H9 (cell line): Measurements from ENCODE around the gene GFPT1. TPM values are rescaled to one million over a fixed set of nuclear protein-coding genes. Genes with fewer than 3 reads are reported as not detected.

Experiments
- DNase-seq: peaks from one replicate; pipeline ENCODE4 v3.0.0-alpha.2; 2017
- H2AFZ ChIP-seq: one replicate; pipeline ENCODE4 v1.6.1; 2013; ENCODE audit warnings: mild to moderate bottlenecking, low read length, control low read depth, moderate library complexity
- H2AK5ac ChIP-seq: 2 replicates; pipeline ENCODE4 v1.6.1; 2013; ENCODE audit warnings: low read length, control low read depth, mixed read lengths; ENCODE audit not compliant: insufficient read length
- H2BK120ac ChIP-seq: one replicate; pipeline ENCODE4 v1.6.1; 2013; ENCODE audit warnings: low read depth, mild to moderate bottlenecking, low read length, control low read depth, inconsistent platforms; ENCODE audit not compliant: poor library complexity, severe bottlenecking
- H2BK12ac ChIP-seq: 2 replicates; pipeline ENCODE4 v1.6.1; 2013; ENCODE audit warnings: low read length, control low read depth, mixed read lengths, low read depth; ENCODE audit not compliant: insufficient read length
- H2BK15ac ChIP-seq: 2 replicates; pipeline ENCODE4 v1.6.1; 2013; ENCODE audit warnings: low read depth, low read length, control low read depth
- H2BK20ac ChIP-seq: one replicate; pipeline ENCODE4 v1.6.1; 2013; ENCODE audit warnings: low read depth, mild to moderate bottlenecking, low read length, control low read depth, inconsistent platforms; ENCODE audit not compliant: poor library complexity, severe bottlenecking
- H2BK5ac ChIP-seq: 2 replicates; pipeline ENCODE4 v1.6.1; 2013; ENCODE audit warnings: low read length, control low read depth, mixed read lengths; ENCODE audit not compliant: insufficient read length
- H3K14ac ChIP-seq: 2 replicates; pipeline ENCODE4 v1.6.1; 2013; ENCODE audit warnings: low read length, control low read depth; ENCODE audit not compliant: insufficient read depth
- H3K18ac ChIP-seq: 2 replicates; pipeline ENCODE4 v1.6.1; 2013; ENCODE audit warnings: low read depth, mild to moderate bottlenecking, mixed read lengths, low read length, control low read depth; ENCODE audit not compliant: insufficient read length
- H3K23ac ChIP-seq: 2 replicates; pipeline ENCODE4 v1.6.1; 2013; ENCODE audit warnings: low read length, control low read depth, mixed read lengths, low read depth; ENCODE audit not compliant: insufficient read length
- H3K23me2 ChIP-seq: 2 replicates; pipeline ENCODE4 v1.6.1; 2013; ENCODE audit warnings: low read depth, mild to moderate bottlenecking, mixed read lengths, low read length, control low read depth; ENCODE audit not compliant: insufficient read length, poor library complexity, severe bottlenecking
- H3K27ac ChIP-seq: 2 replicates; pipeline ENCODE4 v1.5.1; 2013; ENCODE audit warnings: low read length, control low read depth, mixed read lengths, low read depth; ENCODE audit not compliant: insufficient read length
- H3K27me3 ChIP-seq: 2 replicates; pipeline ENCODE4 v1.6.1; 2013; ENCODE audit warnings: low read length, control low read depth, inconsistent platforms; ENCODE audit not compliant: insufficient read depth
- H3K4ac ChIP-seq: 2 replicates; pipeline ENCODE4 v1.6.1; 2013; ENCODE audit warnings: low read depth, mild to moderate bottlenecking, control low read depth, inconsistent platforms, low read length, moderate library complexity
- H3K4me1 ChIP-seq: 2 replicates; pipeline ENCODE4 v1.6.1; 2013; ENCODE audit warnings: low read length, control low read depth, inconsistent platforms; ENCODE audit not compliant: insufficient read depth
- H3K4me2 ChIP-seq: 2 replicates; pipeline ENCODE4 v1.6.1; 2013; ENCODE audit warnings: low read length, control low read depth, mixed read lengths; ENCODE audit not compliant: insufficient read length, insufficient read depth
- H3K56ac ChIP-seq: 2 replicates; pipeline ENCODE4 v1.6.1; 2013; ENCODE audit warnings: low read depth, mild to moderate bottlenecking, mixed read lengths, low read length, control low read depth; ENCODE audit not compliant: insufficient read length
- H3K79me1 ChIP-seq: 2 replicates; pipeline ENCODE4 v1.6.1; 2013; ENCODE audit warnings: low read depth, mild to moderate bottlenecking, moderate library complexity, low read length, control low read depth, inconsistent platforms; ENCODE audit not compliant: insufficient read depth, poor library complexity, severe bottlenecking
- H3K79me2 ChIP-seq: 2 replicates; pipeline ENCODE4 v1.6.1; 2013; ENCODE audit warnings: low read length, control low read depth, inconsistent platforms; ENCODE audit not compliant: insufficient read depth
- H3K9ac ChIP-seq: 2 replicates; pipeline ENCODE4 v1.6.1; 2013; ENCODE audit warnings: low read length, control low read depth, mixed read lengths; ENCODE audit not compliant: insufficient read length; ENCODE audit errors: extremely low read depth
- H3K9me3 ChIP-seq: one replicate; pipeline ENCODE4 v1.6.1; 2013; ENCODE audit warnings: low read depth, low read length, inconsistent platforms; ENCODE audit not compliant: control insufficient read depth
- H3T11ph ChIP-seq: one replicate; pipeline ENCODE4 v1.6.1; 2013; ENCODE audit warnings: mild to moderate bottlenecking, low read length, control low read depth, inconsistent platforms
- H4K20me1 ChIP-seq: one replicate; pipeline ENCODE4 v1.6.1; 2013; ENCODE audit not compliant: control insufficient read depth, insufficient read length, insufficient read depth
- H4K5ac ChIP-seq: 2 replicates; pipeline ENCODE4 v1.6.1; 2013; ENCODE audit warnings: low read depth, mild to moderate bottlenecking, mixed read lengths, low read length, control low read depth; ENCODE audit not compliant: insufficient read length
- H4K8ac ChIP-seq: replicated peaks from 2 replicates; pipeline ENCODE4 v1.6.1; 2013; ENCODE audit warnings: low read length, control low read depth, mixed read lengths, low read depth; ENCODE audit not compliant: insufficient read length
- H4K91ac ChIP-seq: 2 replicates; pipeline ENCODE4 v1.6.1; 2013; ENCODE audit warnings: low read depth, mild to moderate bottlenecking, moderate library complexity, mixed read lengths, low read length, control low read depth; ENCODE audit not compliant: insufficient read length
- H3K27ac Mint-ChIP-seq, 3 experiments: 2 replicates in 2 of 3; 3 replicates in 1 of 3; pipeline ENCODE4 v1.8.0; 2020 to 2021; ENCODE audit warnings: mixed read lengths in 3 of 3, mild to moderate bottlenecking in 1 of 3, moderate library complexity in 1 of 3
- H3K27me3 Mint-ChIP-seq: 2 replicates; pipeline ENCODE4 v1.8.0; 2021; ENCODE audit warnings: low read depth, mild to moderate bottlenecking, moderate library complexity, mixed read lengths
- H3K36me3 Mint-ChIP-seq, 3 experiments: 2 replicates in 2 of 3; 3 replicates in 1 of 3; pipeline ENCODE4 v1.8.0; 2020 to 2021; ENCODE audit warnings: low read depth in 3 of 3, mixed read lengths in 3 of 3; ENCODE audit not compliant: insufficient read depth in 1 of 3
- H3K4me1 Mint-ChIP-seq, 2 experiments: 2 replicates each; pipeline ENCODE4 v1.8.0; 2020; ENCODE audit warnings: mixed read lengths in 2 of 2
- H3K4me3 Mint-ChIP-seq, 2 experiments: 2 replicates in 1 of 2; 3 replicates in 1 of 2; pipeline ENCODE4 v1.8.0; 2020 to 2021; ENCODE audit warnings: mild to moderate bottlenecking in 2 of 2, mixed read lengths in 2 of 2, moderate library complexity in 1 of 2
- H3K9me3 Mint-ChIP-seq, 2 experiments: 2 replicates in 1 of 2; 3 replicates in 1 of 2; pipeline ENCODE4 v1.8.0; 2020; ENCODE audit warnings: mild to moderate bottlenecking in 2 of 2, mixed read lengths in 2 of 2, moderate library complexity in 1 of 2
- WGBS: extraction: QIAGEN DNeasy Blood & Tissue Kit; methylation state at CpG from one replicate; pipeline ENCODE4 v1.1.7; 2013; ENCODE audit warnings: missing lambda C conversion rate, low lambda C conversion rate, mixed read lengths; ENCODE audit not compliant: insufficient read length; ENCODE audit errors: extremely low coverage; 5-methylcytosine and 5-hydroxymethylcytosine counted together
- total RNA-seq: library from RNA; stranded (reverse); gene quantifications from 2 replicates; pipeline ENCODE4 v1.2.1, GENCODE V29; 2021
- TF ChIP-seq, protein P1 (sequence below): fragments of 200-600 bp; sonication (generic); conservative IDR thresholded peaks from 3 replicates; pipeline ENCODE4 v1.8.0; 2021; ENCODE audit warnings: antibody characterized with exemption, mild to moderate bottlenecking

The GFPT1 gene
- total RNA-seq, 1 experiment from 2014 or later, result 84.4 TPM

DNA sequence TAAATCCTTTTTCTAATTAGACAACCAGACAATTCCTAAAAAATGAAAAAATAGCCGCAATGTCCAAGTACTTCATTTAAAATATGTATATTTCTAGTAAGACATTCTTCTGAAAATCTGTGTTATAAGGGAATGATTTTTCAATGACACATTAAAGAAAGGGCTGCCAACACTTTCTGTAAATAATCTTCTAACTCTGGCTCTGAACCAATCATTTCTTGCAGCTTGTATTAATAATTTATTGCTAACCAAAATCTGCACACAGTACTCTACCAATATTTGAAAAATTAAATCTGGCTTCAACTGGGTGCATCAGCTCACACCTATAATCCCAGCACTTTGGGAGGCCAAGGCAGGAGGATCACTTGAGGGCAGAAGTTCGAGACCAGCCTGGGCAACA lies 42.0 kb upstream of the GFPT1 start:
- H4K5ac ChIP-seq, result no peak overlapping the region
- H3K79me2 ChIP-seq, result no peaks in the 10 kb centered on the region
- no peaks in the 10 kb centered on the region for H4K20me1 ChIP-seq
- H2BK15ac ChIP-seq, result no peak overlapping the region
- no peak overlapping the region for H2BK5ac ChIP-seq
- H3K23ac ChIP-seq, result no peak overlapping the region
- no peak overlapping the region for H3K4me2 ChIP-seq
- H2BK20ac ChIP-seq, result no peak overlapping the region
- H3K23me2 ChIP-seq, result no peaks in the 10 kb centered on the region
- Mint-ChIP-seq H3K27ac (no peak overlapping the region), H3K4me3 (no peak overlapping the region), H3K27me3 (no peaks in the 10 kb centered on the region), H3K4me1 (no peaks in the 10 kb centered on the region), H3K9me3 (no peaks in the 10 kb centered on the region), H3K36me3 (peaks cover 0 to 48% (median 16%) of the 10 kb centered on the region in 3 experiments; a peak in 6 of 7 replicates)
- no peak overlapping the region for H2BK12ac ChIP-seq
- H2BK120ac ChIP-seq, result no peak overlapping the region
- H3K18ac ChIP-seq, result no peak overlapping the region
- no peak overlapping the region for H3K14ac ChIP-seq
- no peak overlapping the region for H3K56ac ChIP-seq
- H3K4ac ChIP-seq, result no peak overlapping the region
- no peak overlapping the region for H3T11ph ChIP-seq
- no peak for DNase-seq
- WGBS, result no CpG with 5 or more reads among the region's 2 CpGs
- H3K9ac ChIP-seq, result no peak overlapping the region
- no peak overlapping the region for H4K91ac ChIP-seq
- no peak overlapping the region for H2AFZ ChIP-seq
- no peak overlapping the region for H2AK5ac ChIP-seq
- H3K27me3 ChIP-seq, result no peaks in the 10 kb centered on the region
- H3K4me1 ChIP-seq, result no peaks in the 10 kb centered on the region
- H3K9me3 ChIP-seq, result no peaks in the 10 kb centered on the region
- no peaks in the 10 kb centered on the region for H3K79me1 ChIP-seq
- TF ChIP-seq, protein P1, sequence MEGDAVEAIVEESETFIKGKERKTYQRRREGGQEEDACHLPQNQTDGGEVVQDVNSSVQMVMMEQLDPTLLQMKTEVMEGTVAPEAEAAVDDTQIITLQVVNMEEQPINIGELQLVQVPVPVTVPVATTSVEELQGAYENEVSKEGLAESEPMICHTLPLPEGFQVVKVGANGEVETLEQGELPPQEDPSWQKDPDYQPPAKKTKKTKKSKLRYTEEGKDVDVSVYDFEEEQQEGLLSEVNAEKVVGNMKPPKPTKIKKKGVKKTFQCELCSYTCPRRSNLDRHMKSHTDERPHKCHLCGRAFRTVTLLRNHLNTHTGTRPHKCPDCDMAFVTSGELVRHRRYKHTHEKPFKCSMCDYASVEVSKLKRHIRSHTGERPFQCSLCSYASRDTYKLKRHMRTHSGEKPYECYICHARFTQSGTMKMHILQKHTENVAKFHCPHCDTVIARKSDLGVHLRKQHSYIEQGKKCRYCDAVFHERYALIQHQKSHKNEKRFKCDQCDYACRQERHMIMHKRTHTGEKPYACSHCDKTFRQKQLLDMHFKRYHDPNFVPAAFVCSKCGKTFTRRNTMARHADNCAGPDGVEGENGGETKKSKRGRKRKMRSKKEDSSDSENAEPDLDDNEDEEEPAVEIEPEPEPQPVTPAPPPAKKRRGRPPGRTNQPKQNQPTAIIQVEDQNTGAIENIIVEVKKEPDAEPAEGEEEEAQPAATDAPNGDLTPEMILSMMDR, result no peak
- no peak overlapping the region for H4K8ac ChIP-seq
- H3K27ac ChIP-seq, result no peak overlapping the region
